SH-SY5Y (cell line): ENCODE data around the gene CCL22.

ENCODE experiments used
- GATA2 ChIP-seq: IDR thresholded peaks from 2 replicates; pipeline ENCODE4 v1.6.1; 2011; ENCODE audit warnings: mild to moderate bottlenecking, low read depth, low read length
- GATA3 ChIP-seq: IDR thresholded peaks from 2 replicates; pipeline ENCODE4 v1.6.1; 2011; ENCODE audit warnings: low read depth, mild to moderate bottlenecking, low read length, moderate library complexity

DNA sequence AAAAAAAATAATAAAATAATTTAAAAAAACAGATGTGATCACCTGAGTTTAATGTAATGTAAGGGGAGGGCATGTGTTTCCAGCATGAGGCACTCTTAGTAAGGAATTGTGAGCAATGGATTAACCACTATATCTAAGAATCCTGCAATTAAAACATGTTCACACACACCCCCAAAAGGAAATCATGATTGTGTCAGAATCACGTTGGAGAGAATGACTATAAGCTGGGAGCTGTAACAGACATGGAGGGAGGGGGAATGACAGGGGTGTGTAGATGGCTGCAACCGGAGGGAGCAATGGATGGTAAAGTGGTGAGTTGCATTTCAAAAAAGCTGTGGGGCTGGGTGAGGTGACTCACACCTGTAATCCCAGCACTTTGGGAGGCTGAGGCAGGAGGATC, 13.6 kb upstream of the CCL22 start:
- no peak for TF ChIP-seq GATA3
- TF ChIP-seq GATA2 = no peak
